Endometrial microvascular endothelial cells (primary cell): ENCODE measurements around the gene ZNF93. TPM values are rescaled to one million over a fixed set of nuclear protein-coding genes. Genes with fewer than 3 reads are reported as not detected.
"Not testable (repeated sequence)": the region's sequence is repeated elsewhere in the genome, so short reads cannot be mapped to it uniquely, and the experiment has no call there.

ENCODE experiments used
- in situ Hi-C: cut with HindIII; loops from 2 replicates; pipeline ENCODE4 v1.10.0; 2017; ENCODE audit warnings: low sequenced_read_pairs, low pct_unique_long_range_greater_than_20kb; ENCODE audit errors: inconsistent ontology term
- total RNA-seq: library from RNA; depleted of rRNA; stranded (reverse); fragments of >200 nt; gene quantifications from one replicate; pipeline ENCODE4 v1.2.3, GENCODE V29; 2015; ENCODE audit errors: inconsistent ontology term

ZNF93 gene
- 18.2 TPM for total RNA-seq

- in situ Hi-C loops, result no loop called here
Observed at GRCh38 chr19:19900729-19901444, at the start of gene ZNF93. TSS of gene ZNF93 (plus strand) at chr19:19900946. CDS start at chr19:19901089, 143 bp downstream.

- in situ Hi-C loops, result not testable (repeated sequence)
Observed at GRCh38 chr19:19851740-19852139, 49.0 kb upstream of the ZNF93 start.

- in situ Hi-C loops, result no loop called here
Observed at GRCh38 chr19:19858751-19859150, 42.0 kb upstream of the ZNF93 start.

- in situ Hi-C loops, result no loop called here
Observed at GRCh38 chr19:19860756-19861390, 39.9 kb upstream of the ZNF93 start.

GRCh38 chr19:19865750-19866610, 34.8 kb upstream of the ZNF93 start, which contains the start of gene ZNF253:
TSS of gene ZNF253 (plus strand) at chr19:19865882. CDS start at chr19:19865997, 115 bp downstream.
- in situ Hi-C loops, result no loop called here

- in situ Hi-C loops, result no loop called here
Observed at GRCh38 chr19:19866611-19867248, 34.0 kb upstream of the ZNF93 start.

- in situ Hi-C loops, result not testable (repeated sequence)
Observed at GRCh38 chr19:19870086-19870485, 30.7 kb upstream of the ZNF93 start.

GRCh38 chr19:19871932-19872331, 28.8 kb upstream of the ZNF93 start:
- in situ Hi-C loops, result no loop called here

- in situ Hi-C loops, result no loop called here
Observed at GRCh38 chr19:19873381-19873780, 27.4 kb upstream of the ZNF93 start.

GRCh38 chr19:19877724-19878123, 23.0 kb upstream of the ZNF93 start:
- in situ Hi-C loops, result no loop called here

- in situ Hi-C loops, result no loop called here
Observed at GRCh38 chr19:19884583-19884982, 16.2 kb upstream of the ZNF93 start.

- in situ Hi-C loops, result not testable (repeated sequence)
Observed at GRCh38 chr19:19892055-19892941, 8.4 kb upstream of the ZNF93 start.

- in situ Hi-C loops, result no loop called here
Observed at GRCh38 chr19:19900139-19900728, 512 bp upstream of the ZNF93 start.

GRCh38 chr19:19907551-19907950, 6.8 kb downstream of the ZNF93 start:
- in situ Hi-C loops, result not testable (repeated sequence)

GRCh38 chr19:19909654-19910053, 8.9 kb downstream of the ZNF93 start:
- in situ Hi-C loops, result no loop called here

GRCh38 chr19:19911150-19911549, 10.4 kb downstream of the ZNF93 start:
- in situ Hi-C loops, result no loop called here

- in situ Hi-C loops, result no loop called here
Observed at GRCh38 chr19:19914596-19914995, 13.8 kb downstream of the ZNF93 start.

GRCh38 chr19:19930417-19930816, 29.7 kb downstream of the ZNF93 start:
- in situ Hi-C loops, result not testable (repeated sequence)
